GM18511 (cell line): Measurements from ENCODE around the gene ZNF148.

ENCODE experiments used
- ATAC-seq: cut with Tn5 transposase; IDR thresholded peaks from one replicate; pipeline ENCODE4 v1.9.1; 2021; ENCODE audit warnings: mild to moderate bottlenecking, moderate library complexity; ENCODE audit not compliant: unreplicated experiment

ZNF148 gene

DNA sequence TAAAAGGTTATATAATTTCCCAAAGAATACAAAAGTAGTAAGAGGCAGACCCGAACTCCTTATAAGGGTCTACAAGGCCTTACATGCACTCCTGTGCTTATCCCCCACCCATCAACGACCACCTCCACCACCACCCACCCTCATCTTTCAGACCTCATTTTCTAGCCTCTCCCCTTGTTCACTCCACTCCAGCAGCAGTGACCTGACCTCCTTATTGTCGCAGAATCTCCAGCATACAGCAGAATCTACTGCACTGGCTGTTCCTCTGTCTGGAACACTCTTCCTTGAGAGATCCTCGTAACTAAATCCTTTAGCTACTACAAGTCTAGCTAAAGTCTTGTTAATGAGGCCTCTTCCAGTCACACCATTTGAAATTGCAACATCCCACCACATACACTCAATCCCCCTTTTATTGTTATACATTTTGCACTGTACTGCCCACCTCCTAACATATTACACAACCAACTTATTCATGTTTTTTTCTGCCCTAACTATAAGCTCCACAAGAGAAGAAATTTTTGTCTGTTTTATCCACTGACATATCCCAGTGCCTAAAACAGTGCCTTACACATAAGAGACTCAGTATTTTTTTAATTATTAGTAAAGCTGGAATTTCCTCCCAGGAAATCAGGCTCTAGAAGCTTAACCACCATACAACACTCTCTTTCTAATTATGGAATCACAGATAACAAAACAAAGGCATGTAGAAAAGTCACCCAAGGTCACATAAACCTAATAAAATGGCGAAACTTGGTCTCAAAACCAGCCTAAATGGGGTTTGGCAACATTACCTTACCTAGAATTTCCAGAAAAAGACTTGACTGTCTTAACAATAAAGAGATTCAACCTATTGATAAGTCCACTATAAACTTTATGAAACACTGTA is 40.2 kb downstream of the ZNF148 start:
- no peak for ATAC-seq

DNA sequence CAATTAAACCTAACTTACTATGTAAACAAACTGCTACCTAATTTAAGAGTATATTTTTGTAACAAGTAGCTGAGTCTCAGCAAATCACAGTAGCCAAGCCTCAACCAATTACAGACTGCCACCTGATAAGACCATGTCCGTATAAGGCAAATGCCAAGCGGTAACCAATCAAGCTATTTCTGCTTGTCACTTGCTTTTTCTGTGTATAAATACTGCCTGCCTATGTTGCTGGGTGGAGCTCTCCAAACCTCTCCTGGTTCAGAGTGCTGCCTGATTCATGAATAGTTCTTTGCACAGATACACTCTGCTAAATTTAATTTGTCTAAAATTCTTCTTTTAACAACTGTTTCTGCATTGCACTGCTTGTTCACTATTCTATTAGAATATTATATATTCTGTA is 42.6 kb downstream of the ZNF148 start:
- no peak for ATAC-seq

GRCh38 chr3:125331243-125331642 is 43.9 kb downstream of the ZNF148 start:
- no peak for ATAC-seq

- ATAC-seq, result no peak
Measured at GRCh38 chr3:125326957-125327356, 48.2 kb downstream of the ZNF148 start.

- no peak for ATAC-seq
Measured at GRCh38 chr3:125325746-125326145, 49.4 kb downstream of the ZNF148 start.

DNA sequence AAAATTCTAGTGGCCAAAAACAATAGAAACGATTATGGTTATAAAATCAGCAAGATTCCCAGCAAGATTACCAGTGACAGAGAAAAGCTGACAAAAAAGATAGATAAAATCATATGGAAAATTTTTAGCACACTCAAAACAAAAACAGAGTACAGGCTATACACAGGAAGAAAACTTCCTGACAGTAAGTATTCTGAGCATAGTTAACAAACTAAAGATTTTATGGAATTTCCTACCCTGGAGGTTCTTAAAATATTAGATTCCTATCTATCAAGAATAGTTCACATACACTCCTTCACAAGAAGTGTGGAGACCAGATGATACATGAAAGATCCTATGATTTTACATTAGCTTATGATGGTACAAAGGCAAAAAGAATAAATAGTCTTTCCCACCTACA is 50.8 kb downstream of the ZNF148 start:
- ATAC-seq, result no peak

GRCh38 chr3:125322917-125323316 is 52.2 kb downstream of the ZNF148 start:
- no peak for ATAC-seq

DNA sequence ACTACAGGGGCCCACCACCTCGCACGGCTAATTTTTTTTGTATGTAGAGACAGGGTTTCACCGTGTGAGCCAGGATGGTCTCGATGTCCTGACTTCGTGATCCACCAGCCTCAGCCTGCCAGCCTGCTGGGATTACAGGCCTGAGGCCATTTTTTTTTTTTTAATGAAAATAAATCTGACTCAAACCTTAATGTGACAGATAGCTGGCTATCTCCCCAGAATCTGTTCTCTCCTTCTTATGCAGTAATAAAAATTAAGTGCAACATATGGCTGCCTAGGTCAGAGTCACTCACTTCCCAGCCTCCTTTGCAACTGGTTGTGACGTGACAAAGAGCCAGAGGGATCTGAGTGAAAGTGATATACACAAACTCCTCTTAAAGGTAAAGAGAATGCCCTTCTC is 53.0 kb downstream of the ZNF148 start:
- ATAC-seq, result no peak

DNA sequence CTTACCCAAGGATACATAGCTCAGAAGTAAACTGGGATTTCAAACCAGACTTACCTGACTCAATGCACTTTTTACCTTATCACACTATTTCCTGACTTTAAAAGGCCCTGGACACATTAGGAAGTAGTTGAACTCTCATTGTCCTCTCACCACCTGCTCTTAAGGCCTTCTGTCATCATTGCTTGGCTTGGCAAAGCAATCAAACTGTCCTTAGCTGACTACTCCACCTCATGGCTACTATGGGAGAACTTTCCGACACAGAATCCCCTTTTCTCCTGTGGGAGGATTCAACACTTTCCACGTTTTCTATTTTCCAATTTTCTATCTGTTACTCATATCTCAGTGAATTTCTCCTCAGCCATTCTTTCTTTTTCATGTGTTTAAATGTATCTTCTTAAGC is 55.4 kb downstream of the ZNF148 start:
- no peak for ATAC-seq

DNA sequence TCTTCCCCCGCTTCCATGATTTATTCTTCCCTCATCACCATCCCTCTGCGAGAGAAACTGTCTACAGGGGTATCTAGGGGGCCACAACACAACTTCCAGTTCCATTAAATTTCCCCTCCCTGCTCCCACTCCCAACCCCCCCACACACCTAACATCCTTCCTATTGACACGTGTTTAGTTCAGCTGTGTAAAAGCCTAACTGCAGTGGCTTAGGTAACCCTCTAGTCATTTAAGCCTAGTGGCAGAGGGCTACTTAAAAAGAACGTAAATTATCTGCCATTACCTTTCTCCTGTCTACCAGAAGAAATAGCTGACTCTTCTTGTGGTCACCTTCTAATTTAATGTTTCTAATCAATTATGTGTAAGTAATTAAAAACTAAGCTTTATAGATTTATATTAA is 56.3 kb downstream of the ZNF148 start:
- no peak for ATAC-seq

DNA sequence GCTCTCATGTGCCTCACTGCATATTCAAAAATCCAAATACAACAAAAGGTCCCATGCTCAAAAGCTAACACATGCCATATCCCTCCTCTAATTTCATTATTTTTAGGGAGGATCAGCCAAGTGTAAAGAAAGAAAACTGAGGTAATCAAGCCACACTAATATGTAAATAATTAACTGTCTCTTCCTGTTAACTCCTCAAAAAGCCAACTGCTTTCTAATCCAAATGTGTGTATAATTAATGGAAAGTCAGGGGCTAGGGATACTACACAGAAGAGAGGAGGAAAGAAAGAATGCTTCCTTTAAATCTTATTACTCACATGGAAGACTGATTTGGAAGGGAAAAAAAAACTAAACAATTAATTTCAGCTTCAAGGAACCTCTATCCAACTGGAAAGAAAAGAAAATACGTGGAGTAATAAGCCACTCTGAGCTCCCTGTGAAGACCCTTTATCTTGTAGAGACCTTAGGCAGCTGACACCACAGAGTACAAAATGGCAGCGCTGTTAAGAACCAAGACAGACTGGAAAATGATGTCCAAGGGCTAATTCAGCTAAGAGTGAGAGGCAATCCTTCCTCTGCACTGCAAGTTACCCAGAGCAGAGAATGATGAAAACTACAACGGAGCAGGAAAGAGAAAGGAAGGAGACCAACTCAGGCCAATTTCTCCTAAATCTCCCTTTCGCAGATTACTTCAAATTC is 56.8 kb downstream of the ZNF148 start:
- no peak for ATAC-seq

DNA sequence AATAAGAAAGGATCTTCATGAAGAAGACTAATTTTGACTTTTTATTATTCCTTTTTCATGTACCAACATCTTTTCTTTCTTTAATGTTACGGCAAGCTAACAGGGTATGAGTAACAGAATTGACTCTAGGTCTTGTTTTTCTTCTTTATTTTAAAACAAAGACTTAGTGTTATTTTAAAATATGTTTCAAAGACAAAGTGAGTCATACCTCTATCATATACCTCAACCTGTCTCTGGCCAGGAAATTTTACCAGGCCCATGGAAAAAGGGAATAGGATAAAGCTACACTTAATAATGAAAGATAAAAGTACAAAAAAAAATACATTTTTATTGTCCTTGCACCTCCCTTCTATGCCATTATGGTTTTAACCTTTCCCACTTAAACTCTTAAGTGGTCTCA is 57.4 kb downstream of the ZNF148 start:
- no peak for ATAC-seq

DNA sequence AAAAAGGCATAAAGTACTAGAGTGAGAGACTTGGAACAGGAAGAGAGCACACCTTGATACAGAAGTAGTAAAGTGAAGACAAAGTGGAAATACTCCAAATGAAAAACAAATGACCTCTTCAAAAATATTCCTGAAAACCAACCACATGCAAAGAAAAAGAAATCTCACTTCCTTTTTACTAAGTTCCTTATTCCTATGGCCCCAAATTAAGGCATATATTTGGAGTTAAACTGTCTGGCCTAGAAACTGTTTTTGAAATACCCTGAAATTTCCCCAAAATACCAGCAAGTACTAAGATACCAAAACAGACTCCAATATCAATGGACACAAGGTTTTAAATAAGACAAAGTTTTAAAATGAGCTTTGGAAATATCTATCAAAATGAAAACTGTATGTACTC is 58.2 kb downstream of the ZNF148 start:
- ATAC-seq, result no peak

- ATAC-seq, result no peak
Measured at GRCh38 chr3:125316246-125316645, 58.9 kb downstream of the ZNF148 start.

- no peak for ATAC-seq
Measured at GRCh38 chr3:125313060-125313635, 62.0 kb downstream of the ZNF148 start.

- ATAC-seq, result no peak
Measured at GRCh38 chr3:125310623-125311081, 64.5 kb downstream of the ZNF148 start.

DNA sequence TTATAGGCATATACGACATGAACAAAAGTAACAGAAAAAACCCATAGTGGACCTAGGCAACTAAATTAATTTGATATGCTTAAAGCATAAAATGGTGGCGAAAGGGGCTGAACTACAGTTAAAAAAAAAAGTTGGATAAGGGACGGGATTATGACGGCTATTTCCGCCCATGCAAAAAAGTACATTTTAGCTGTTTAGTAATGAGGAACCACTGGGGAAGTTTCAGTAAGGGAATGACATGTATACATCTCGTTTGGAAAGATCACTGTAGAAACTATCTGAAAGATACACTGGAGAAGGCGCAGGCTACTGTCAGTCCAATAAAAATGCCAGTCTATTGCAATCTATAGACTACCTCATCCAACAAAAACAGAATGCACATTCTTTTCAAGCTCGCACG is 65.6 kb downstream of the ZNF148 start:
- ATAC-seq, result no peak

DNA sequence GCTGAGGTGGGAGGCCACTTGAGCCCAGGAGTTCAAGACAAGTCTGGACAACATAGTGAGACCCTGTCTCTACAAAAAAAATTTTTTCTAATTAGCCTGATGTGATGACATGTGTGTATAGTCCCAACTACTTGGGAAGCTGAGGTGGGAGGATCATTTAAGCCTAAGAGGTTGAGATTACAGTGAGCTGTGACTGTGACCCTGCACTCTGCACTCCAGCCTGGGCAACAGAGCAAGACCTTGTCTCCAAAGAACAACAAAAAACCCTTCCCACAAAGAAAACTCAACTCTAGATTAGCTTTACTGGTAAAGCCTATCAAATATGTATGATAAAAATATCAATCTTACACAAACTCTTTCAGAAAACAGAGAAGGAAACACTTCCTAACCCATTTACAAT is 68.5 kb downstream of the ZNF148 start:
- ATAC-seq, result no peak

DNA sequence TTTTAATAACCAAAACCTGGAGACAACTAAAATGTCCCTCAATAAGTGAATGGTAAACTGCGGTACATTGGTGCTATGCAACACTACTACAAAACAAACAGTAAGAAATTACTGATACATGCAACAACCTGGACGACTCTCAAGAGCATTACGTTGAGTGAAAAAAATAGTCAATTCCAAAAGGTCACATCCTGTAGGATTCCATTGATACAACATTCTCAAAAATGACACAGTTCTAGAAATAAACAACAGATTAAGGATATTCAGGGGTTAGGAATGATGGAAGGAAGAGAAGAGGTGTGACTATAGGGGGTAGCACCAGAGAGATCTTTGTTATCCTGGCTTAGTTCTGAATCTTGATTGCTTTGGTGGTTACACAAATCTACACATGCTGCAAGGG is 72.2 kb downstream of the ZNF148 start:
- no peak for ATAC-seq

- ATAC-seq, result no peak
Measured at GRCh38 chr3:125300416-125300815, 74.7 kb downstream of the ZNF148 start.

DNA sequence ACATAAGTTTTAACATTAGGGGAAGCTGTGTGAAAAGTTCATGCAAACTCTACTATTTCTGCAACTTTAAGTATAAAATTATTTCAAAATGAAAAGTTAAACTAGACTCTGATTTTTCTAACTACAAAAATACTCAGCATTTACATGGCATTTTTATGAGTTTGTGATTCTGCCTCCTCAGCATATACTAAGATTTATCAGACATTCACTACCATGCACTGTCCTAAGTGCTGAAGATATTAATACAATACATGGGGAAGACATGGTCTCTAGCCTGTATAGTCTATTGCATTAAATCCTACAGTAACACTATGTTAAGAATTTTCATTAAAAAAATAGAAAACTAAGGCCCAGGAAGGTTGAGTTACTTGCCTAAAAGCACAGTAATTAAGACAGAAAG is 80.7 kb downstream of the ZNF148 start:
- ATAC-seq, result no peak

DNA sequence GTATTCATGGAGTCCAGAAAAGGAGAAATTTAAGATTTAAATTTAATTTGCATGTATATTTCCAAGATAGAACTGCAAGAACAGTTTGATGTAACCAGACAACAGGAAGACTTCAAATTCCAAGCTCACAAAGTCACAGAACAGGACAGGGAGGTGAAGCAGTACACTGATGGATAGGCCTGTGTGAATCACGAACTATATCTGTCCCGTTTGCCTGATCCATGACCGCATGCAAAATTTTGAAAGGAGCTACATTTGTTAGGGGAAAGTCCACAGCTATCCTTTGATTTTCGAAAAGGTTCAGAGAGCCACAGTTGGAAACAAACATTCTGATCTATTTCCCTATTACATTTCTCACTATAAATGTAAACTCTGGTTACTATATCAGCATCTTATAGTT is 83.1 kb downstream of the ZNF148 start:
- ATAC-seq, result no peak
